Measurements from ENCODE around the gene TSPY2.
"Not testable (repeated sequence)": the region's sequence is repeated elsewhere in the genome, so short reads cannot be mapped to it uniquely, and the experiment has no call there.

TSPY2 gene

DNA sequence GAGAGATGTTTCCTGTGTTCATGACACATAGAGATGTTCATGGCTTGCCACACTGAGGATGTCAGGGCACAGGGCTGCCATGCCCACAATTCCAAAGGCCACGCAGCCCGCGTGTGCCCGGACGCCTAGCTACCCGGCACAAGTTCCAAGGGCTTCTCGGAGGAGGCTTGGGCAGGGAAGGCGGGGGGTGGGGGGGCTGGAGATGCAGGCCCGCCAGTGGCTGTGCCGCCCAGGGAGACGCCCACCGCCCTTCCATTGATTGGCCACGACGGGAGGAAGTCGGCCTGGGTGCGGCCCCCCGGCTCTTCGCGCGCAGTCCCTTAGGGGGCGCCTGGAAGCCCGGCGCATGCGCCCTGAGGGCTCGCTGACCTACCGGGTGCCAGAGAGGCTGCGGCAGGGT lies at the start of gene TSPY2:
Gene TSPY2 (plus strand): TSS at position 301 of the 400 bp plus-strand sequence. CDS start 46 bp downstream, at position 347.
- not testable (repeated sequence) for DNase-seq (ENCODE audit: low spot score)

GRCh38 chrY:6209565-6209964 lies 36.5 kb upstream of the TSPY2 start:
- not testable (repeated sequence) for DNase-seq (ENCODE audit: low spot score)

DNA sequence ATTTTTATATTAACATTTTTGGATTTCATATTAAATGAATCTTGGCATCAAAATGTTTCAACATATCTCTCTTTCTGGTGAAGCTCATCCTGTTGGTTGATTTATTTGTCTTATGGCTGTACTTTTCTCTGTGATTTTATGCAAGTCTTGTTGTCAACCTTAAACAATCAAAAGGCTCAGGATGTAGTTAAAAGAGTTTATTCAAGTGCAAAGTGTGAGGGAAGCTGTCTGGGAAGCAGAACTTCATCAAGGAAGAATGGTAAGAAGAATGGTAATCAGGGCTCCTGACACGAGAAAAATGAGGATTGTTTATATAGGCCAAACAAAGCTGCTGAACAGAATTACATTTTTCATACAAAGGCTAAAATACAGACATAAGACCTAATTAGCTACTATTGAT lies 29.0 kb upstream of the TSPY2 start:
- DNase-seq (ENCODE audit: low spot score) = not testable (repeated sequence)

DNA sequence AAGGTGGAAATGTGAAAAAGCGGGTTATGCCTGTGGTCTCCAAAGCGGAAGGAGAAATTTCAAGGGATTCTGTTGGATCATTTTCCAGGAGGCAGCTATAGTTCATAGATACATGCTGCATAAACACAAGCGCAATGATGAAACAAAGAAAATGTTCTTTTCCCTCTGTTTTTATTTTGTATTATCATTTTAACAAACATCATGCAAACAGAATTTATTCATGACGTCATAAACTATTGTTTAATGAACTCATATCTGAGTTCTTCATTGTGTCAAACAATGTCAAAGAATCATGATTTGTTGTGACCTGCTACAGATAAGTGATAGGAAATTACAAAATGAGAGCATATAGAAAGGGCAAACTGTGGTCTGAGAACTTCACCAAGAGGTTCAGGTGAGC lies 23.8 kb downstream of the TSPY2 start:
- DNase-seq (ENCODE audit: low spot score) = not testable (repeated sequence)

Measured in activated CD4-positive, alpha-beta T cell treated with anti-CD3 and anti-CD28 coated beads, Interleukin-2, Interleukin-4, amounts not matched to agents 100 ng/mL and 50 ng/mL, durations not matched to agents 16 hours and 8 hours (primary cell).